HG02885 (cell line): Measurements from ENCODE around the gene TIAM1.

Experiments
- ATAC-seq: cut with Tn5 transposase; IDR thresholded peaks from one replicate; pipeline ENCODE4 v1.9.1; 2021; ENCODE audit warnings: mild to moderate bottlenecking; ENCODE audit not compliant: unreplicated experiment, poor library complexity

TIAM1 gene

DNA sequence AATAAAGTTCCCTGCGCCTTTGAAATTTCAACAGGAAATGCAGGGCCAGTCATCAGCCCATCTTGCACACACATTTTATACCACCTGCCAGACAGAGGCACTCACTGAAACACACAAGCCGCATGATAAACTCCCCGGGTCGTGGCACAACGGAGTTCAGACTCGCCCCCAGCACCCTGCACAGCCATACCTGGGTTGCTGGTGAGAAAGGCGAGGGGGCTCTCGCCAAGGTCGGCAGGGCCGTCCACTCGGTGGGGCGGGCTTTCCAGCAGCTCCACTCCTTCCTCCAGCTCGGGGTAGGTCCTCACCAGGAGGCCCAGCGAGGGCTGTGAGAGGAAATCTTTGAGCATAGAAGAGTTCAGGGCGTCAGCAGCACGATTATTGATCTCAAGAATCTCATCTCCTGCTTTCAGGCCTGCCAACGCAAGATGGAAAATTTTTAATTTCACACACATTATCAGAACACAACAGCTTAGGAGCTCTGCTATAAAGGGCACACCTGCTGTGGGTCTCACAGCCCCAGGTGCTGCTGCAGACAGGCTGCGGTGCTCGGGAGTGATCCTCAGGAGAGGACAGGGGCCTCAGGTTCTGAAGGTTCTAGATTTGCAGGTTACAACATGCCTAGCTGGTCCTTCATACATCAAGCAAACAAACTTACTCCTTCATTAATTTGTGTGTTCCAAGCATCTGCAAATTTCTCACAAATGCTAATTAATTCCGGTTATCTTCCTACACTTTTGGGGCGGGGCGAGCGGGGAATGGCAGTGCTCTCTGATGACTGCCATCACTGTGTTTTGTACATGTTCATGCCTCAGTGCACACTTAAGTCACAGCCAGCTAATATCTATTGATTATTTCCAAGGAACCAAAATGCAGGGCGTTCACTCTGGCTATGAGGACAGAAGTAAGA lies 161.6 kb downstream of the TIAM1 start:
- ATAC-seq, result no peak

- no peak for ATAC-seq
Measured at GRCh38 chr21:31181082-31181750, 162.8 kb downstream of the TIAM1 start.

GRCh38 chr21:31180256-31181081 lies 163.6 kb downstream of the TIAM1 start:
- peak; percentile 47 for ATAC-seq

- ATAC-seq, result no peak
Measured at GRCh38 chr21:31176725-31177124, 167.3 kb downstream of the TIAM1 start.

GRCh38 chr21:31176080-31176551 lies 167.9 kb downstream of the TIAM1 start:
- ATAC-seq, result no peak

DNA sequence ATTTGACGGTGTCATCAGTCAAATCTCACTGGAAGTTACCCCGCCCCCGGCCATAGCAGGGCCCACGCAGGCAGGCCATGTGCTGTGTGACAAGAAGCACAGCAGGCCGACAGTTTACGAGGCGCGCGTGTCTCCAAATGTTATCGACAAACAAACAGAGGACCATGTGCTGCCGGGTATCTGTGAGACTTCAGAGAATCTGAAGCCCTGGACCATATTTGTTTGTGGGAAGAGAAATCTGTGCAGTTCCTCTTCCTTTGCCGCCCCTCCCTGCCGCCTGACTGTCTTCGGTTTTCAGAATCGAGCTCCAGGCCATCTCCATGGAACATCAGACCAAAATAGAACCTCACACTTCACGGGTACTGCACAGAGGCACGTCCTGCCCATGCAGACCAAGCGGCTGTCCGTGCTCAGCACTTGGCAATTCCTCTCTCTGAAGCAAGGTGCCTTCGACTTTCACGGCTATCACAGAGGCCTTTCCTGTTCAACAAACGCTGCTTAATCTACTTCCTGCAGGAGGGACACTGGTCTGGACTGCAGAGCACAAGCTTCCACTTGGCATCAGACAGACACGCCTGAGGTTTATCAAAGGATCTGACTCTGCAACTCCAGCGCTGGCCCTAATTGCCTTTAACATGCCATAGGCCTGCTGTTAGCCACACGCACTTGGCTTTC lies 170.0 kb downstream of the TIAM1 start:
- ATAC-seq, result no peak

GRCh38 chr21:31172328-31172727 lies 171.7 kb downstream of the TIAM1 start:
- ATAC-seq, result no peak

GRCh38 chr21:31164713-31165694 lies 179.1 kb downstream of the TIAM1 start:
- no peak for ATAC-seq

GRCh38 chr21:31162827-31163226 lies 181.2 kb downstream of the TIAM1 start:
- ATAC-seq, result no peak

GRCh38 chr21:31162079-31162699 lies 181.9 kb downstream of the TIAM1 start:
- no peak for ATAC-seq

DNA sequence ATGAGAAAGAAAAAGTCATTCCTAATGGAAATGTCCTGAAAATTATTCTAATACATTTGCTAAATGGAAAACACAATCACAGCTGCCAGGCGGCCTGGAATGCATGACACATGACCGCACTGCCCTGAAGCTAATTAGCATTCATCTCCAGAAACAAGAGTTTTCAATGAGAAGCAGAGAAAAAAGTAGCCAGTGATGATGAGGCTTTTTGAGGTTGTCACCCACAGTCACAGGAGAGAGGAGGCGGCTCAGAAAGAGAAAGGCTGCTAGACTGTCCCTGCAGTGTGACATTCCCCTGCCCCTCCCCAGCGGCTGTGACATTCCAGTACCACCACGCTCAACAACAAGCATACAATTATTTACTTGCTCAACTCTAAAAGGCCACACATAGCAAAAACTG lies 182.9 kb downstream of the TIAM1 start:
- no peak for ATAC-seq

- ATAC-seq, result no peak
Measured at GRCh38 chr21:31159808-31160207, 184.3 kb downstream of the TIAM1 start.

- no peak for ATAC-seq
Measured at GRCh38 chr21:31158789-31159581, 185.1 kb downstream of the TIAM1 start.

DNA sequence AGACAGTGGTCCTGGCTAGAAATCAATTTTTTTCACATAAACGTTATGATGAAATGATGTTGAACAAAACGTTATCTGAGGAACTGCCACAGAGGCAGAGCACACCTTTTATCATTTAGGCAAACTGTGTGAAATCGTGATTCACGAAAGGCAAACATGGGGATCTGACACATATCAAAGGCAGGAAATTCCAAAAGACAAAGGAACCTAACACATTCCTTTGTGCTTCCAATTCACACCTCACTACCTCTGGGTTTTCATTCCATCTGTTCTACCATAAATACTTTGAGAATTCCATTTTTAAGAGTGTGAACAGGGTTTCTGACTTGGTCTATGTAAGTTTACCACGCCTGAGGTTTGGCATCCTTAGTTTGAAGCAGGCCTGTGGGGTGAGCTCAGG lies 186.3 kb downstream of the TIAM1 start:
- ATAC-seq, result no peak

DNA sequence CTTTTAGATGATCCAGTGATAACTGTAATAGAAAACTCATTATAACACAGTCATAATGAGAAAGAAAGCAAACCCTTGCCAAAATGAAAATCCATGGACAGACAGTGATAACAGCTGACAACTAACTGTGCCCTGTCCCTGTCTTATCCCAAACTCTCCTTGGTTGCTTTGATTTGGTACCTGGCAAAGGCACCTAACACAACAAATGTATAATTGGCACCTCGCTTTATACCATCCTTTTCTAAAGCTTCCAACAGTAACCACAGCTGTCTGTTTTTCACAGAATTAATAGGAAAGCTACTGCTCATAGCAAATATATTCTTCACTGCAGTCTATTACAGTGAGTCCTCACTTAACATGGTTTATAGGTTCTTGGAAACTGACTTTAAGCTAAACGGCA lies 187.4 kb downstream of the TIAM1 start:
- ATAC-seq, result no peak

GRCh38 chr21:31156169-31156568 lies 187.9 kb downstream of the TIAM1 start:
- no peak for ATAC-seq

- ATAC-seq, result no peak
Measured at GRCh38 chr21:31151156-31152045, 192.7 kb downstream of the TIAM1 start.
